ENCODE data around the gene RNF114. TPM values are rescaled to one million over a fixed set of nuclear protein-coding genes. Genes with fewer than 3 reads are reported as not detected.
A peak's percentile ranks its signal among the peaks of the same experiment; 100 is the strongest.

RNF114 gene
- total RNA-seq, 4 donors from 2014 or later, result 65.2 to 142 (median 78.1) TPM

DNA sequence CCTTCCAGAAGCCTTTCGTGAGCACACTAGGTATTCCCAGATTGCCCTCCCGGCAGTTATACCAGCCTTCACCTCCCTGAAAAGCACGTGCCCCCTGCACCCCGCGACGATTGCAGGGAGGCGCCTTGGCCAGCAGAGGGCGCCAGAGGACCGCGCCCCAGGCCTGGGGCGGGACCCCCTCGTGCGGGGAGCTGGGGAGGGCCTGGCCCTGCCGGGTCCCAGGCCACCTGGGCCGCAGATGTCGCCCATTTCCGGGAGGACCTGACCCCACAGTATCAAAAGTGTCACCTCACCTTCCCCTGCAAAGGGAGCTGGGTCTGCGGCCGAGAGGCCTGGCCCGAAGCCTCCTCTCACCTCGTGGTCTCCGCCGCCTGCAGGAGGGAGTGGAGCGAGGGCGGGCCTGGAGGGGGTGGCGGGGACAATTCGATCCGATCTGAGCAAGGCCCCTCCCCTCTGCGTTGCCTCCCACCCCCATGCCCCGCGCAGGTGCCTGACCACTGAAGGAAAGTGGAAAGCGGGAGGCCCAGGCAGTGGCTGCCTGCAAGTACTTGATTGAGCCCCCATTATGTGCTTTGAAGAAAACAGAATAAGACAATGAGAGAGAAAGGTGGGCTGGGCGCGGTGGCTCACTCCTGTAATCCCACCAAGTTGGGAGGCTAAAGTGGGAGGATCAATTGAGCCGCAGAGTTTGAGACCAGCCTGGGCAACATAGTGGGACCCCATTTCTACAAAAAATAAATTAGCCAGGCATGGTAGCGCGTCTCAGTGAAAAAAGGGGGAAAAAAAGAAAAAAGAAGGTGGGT, 43.0 kb downstream of the RNF114 start:
- no peak for DNase-seq (ENCODE audit: extremely low spot score)
- H3K27ac ChIP-seq (replicated peaks in 1 of 4), result peak overlapping the region in 1 of 4 donors; percentile 15
- H3K4me1 ChIP-seq, result peaks cover 25 to 37% (median 35%) of the 10 kb centered on the region in 4 donors
- no peaks in the 10 kb centered on the region for H3K27me3 ChIP-seq
- peak overlapping the region; percentile 36 to 43 (median 39) for H3K4me3 ChIP-seq
- WGBS, result 41% methylated on average over 14 of the region's 37 CpGs
- intact Hi-C loops (cut with DNase I), result loop anchor here (1.0 kb wide), 1 partner anchor 92 kb away; no protein-coding TSS in a partner anchor
- H3K9me3 ChIP-seq, result no peaks in the 10 kb centered on the region
- no peak for TF ChIP-seq POLR2AphosphoS5 (IDR thresholded peaks at IDR 0.05)
- TF ChIP-seq CTCF (IDR thresholded peaks at IDR 0.05), result peak in 2 of 3 experiments; percentile 98 to 100
- TF ChIP-seq POLR2A (IDR thresholded peaks at IDR 0.05; ENCODE audit: low read depth), result no peak
- TF ChIP-seq EP300 (IDR thresholded peaks at IDR 0.05), result no peak
- no peaks in the 10 kb centered on the region for H3K36me3 ChIP-seq

- Histone ChIP-seq H3K4me3 (no peak overlapping the region), H3K36me3 (no peaks in the 10 kb centered on the region), H3K27ac (replicated peaks in 1 of 4) (no peak overlapping the region), H3K27me3 (no peaks in the 10 kb centered on the region), H3K9me3 (no peaks in the 10 kb centered on the region), H3K4me1 (peaks cover 25 to 48% (median 46%) of the 10 kb centered on the region in 4 donors)
- no peak for DNase-seq (ENCODE audit: extremely low spot score)
- 77% methylated on average over 11 of the region's 11 CpGs for WGBS
- intact Hi-C loops (cut with DNase I), result loop anchor here (5.0 kb wide), 1 partner anchor 192 kb away; no protein-coding TSS in a partner anchor
- TF ChIP-seq EP300 (IDR thresholded peaks at IDR 0.05) (no peak), POLR2A (IDR thresholded peaks at IDR 0.05; ENCODE audit: low read depth) (no peak), CTCF (IDR thresholded peaks at IDR 0.05) (no peak), POLR2AphosphoS5 (IDR thresholded peaks at IDR 0.05) (no peak)
These were observed 44.2 kb downstream of the RNF114 start for GRCh38 chr20:49980140-49981008.

- no peaks in the 10 kb centered on the region for H3K9me3 ChIP-seq
- no peak overlapping the region for H3K4me3 ChIP-seq
- 84% methylated on average over 19 of the region's 23 CpGs for WGBS
- no peak for TF ChIP-seq POLR2A (IDR thresholded peaks at IDR 0.05; ENCODE audit: low read depth)
- TF ChIP-seq EP300 (IDR thresholded peaks at IDR 0.05), result no peak
- no peak for TF ChIP-seq POLR2AphosphoS5 (IDR thresholded peaks at IDR 0.05)
- peak overlapping the region in 2 of 4 donors; percentile 70 to 75 for H3K27ac ChIP-seq (replicated peaks in 1 of 4)
- H3K4me1 ChIP-seq, result peaks cover 25 to 59% (median 57%) of the 10 kb centered on the region in 4 donors
- H3K27me3 ChIP-seq, result no peaks in the 10 kb centered on the region
- H3K36me3 ChIP-seq, result no peaks in the 10 kb centered on the region
- no peak for DNase-seq (ENCODE audit: extremely low spot score)
- intact Hi-C loops (cut with DNase I), result loop anchor here (5.0 kb wide), 1 partner anchor 191 kb away; no protein-coding TSS in a partner anchor
These were observed 45.2 kb downstream of the RNF114 start for GRCh38 chr20:49981218-49982071.

DNA sequence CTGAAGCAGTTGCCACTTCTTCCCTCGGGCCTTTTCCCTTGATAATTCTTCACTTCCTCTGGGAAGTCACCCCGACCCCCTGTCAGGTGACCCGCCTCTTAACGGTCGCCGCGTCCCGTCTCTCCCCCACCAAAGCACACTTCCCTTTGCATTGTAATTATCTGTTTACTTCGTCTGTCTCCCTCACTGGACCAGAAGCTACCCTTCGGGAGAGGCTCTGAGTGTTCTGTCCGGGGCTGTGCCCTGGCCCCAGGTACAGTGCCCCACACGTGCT, 45.8 kb downstream of the RNF114 start:
- Histone ChIP-seq H3K27ac (replicated peaks in 1 of 4) (peak overlapping the region in 3 of 4 donors; percentile 68 to 75 (median 70)), H3K27me3 (no peaks in the 10 kb centered on the region), H3K9me3 (no peaks in the 10 kb centered on the region), H3K4me1 (peaks cover 25 to 63% (median 60%) of the 10 kb centered on the region in 4 donors), H3K36me3 (peaks cover 0 to under 1% (median 0%) of the 10 kb centered on the region in 4 donors), H3K4me3 (peak overlapping the region; percentile 53 to 65 (median 56))
- intact Hi-C loops (cut with DNase I), result loop anchor here (5.0 kb wide), 1 partner anchor 190 kb away; no protein-coding TSS in a partner anchor
- WGBS, result 37% methylated on average over 12 of the region's 12 CpGs
- DNase-seq (ENCODE audit: extremely low spot score), result no peak
- TF ChIP-seq CTCF (IDR thresholded peaks at IDR 0.05), result no peak
- TF ChIP-seq POLR2A (IDR thresholded peaks at IDR 0.05; ENCODE audit: low read depth), result no peak
- no peak for TF ChIP-seq EP300 (IDR thresholded peaks at IDR 0.05)
- TF ChIP-seq POLR2AphosphoS5 (IDR thresholded peaks at IDR 0.05), result no peak
